Measurements from ENCODE around the gene GGT7.
"Not testable (repeated sequence)": the region's sequence is repeated elsewhere in the genome, so short reads cannot be mapped to it uniquely, and the experiment has no call there.

- TF ChIP-seq CTCF (IDR thresholded peaks at IDR 0.05); POLR2AphosphoS5 (IDR thresholded peaks at IDR 0.05; ENCODE audit: low read depth, low read length); SIN3A (IDR thresholded peaks at IDR 0.05; ENCODE audit: borderline replicate concordance, insufficient read depth, low read depth, low read length); TCF7L2 (IDR thresholded peaks at IDR 0.05; ENCODE audit: low read depth, low read length): not testable (repeated sequence)
These were observed 64.7 kb downstream of the GGT7 start for GRCh38 chr20:34807944-34808465.
